Measurements from ENCODE around the gene MYBPH.

DNA sequence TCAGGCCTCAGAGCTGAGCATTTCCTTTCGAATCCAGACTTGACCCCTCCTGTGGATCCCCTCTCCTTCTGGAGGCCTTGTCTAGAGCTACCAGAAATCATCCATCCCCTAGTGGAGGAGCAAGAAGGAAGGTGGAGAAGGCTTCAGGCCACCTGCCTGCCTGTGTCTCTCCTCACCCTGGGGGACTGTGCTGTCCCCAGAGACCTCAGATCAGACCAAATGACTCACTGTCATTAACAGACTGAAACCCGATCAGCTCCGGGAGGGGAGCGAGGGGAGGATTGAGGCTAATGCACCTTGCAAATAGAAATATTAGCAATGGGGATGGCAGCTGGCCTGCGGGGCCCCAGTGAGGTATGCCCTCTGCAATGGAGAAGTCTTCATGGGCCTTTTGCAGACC is 2.1 kb downstream of the MYBPH start:
- no peak for TF ChIP-seq POLR2A (IDR thresholded peaks at IDR 0.05)
- TF ChIP-seq, protein P1, sequence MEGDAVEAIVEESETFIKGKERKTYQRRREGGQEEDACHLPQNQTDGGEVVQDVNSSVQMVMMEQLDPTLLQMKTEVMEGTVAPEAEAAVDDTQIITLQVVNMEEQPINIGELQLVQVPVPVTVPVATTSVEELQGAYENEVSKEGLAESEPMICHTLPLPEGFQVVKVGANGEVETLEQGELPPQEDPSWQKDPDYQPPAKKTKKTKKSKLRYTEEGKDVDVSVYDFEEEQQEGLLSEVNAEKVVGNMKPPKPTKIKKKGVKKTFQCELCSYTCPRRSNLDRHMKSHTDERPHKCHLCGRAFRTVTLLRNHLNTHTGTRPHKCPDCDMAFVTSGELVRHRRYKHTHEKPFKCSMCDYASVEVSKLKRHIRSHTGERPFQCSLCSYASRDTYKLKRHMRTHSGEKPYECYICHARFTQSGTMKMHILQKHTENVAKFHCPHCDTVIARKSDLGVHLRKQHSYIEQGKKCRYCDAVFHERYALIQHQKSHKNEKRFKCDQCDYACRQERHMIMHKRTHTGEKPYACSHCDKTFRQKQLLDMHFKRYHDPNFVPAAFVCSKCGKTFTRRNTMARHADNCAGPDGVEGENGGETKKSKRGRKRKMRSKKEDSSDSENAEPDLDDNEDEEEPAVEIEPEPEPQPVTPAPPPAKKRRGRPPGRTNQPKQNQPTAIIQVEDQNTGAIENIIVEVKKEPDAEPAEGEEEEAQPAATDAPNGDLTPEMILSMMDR (IDR thresholded peaks at IDR 0.05), result no peak
